Measurements from ENCODE around the gene ZNF423.

- TF ChIP-seq, protein P1, sequence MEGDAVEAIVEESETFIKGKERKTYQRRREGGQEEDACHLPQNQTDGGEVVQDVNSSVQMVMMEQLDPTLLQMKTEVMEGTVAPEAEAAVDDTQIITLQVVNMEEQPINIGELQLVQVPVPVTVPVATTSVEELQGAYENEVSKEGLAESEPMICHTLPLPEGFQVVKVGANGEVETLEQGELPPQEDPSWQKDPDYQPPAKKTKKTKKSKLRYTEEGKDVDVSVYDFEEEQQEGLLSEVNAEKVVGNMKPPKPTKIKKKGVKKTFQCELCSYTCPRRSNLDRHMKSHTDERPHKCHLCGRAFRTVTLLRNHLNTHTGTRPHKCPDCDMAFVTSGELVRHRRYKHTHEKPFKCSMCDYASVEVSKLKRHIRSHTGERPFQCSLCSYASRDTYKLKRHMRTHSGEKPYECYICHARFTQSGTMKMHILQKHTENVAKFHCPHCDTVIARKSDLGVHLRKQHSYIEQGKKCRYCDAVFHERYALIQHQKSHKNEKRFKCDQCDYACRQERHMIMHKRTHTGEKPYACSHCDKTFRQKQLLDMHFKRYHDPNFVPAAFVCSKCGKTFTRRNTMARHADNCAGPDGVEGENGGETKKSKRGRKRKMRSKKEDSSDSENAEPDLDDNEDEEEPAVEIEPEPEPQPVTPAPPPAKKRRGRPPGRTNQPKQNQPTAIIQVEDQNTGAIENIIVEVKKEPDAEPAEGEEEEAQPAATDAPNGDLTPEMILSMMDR (IDR thresholded peaks at IDR 0.05; ENCODE audit: insufficient read depth, low read depth, low read length) = no peak
- no peak for TF ChIP-seq EZH2 (IDR thresholded peaks at IDR 0.05; ENCODE audit: insufficient read depth, low read length)
Observed at GRCh38 chr16:49740256-49740655, 115.7 kb downstream of the ZNF423 start.

Data from astrocyte (in vitro differentiated cells and primary cell).